HG02571 (cell line): ENCODE measurements around the gene PABPC1L.

Experiments used
- ATAC-seq: cut with Tn5 transposase; IDR thresholded peaks from one replicate; pipeline ENCODE4 v1.9.1; 2021; ENCODE audit warnings: mild to moderate bottlenecking, moderate library complexity; ENCODE audit not compliant: unreplicated experiment

PABPC1L gene

GRCh38 chr20:44942264-44942973 lies 32.6 kb downstream of the PABPC1L start:
- no peak for ATAC-seq

GRCh38 chr20:44943828-44944227 lies 34.0 kb downstream of the PABPC1L start:
- ATAC-seq: no peak

GRCh38 chr20:44945261-44945660 lies 35.4 kb downstream of the PABPC1L start:
- ATAC-seq: no peak

DNA sequence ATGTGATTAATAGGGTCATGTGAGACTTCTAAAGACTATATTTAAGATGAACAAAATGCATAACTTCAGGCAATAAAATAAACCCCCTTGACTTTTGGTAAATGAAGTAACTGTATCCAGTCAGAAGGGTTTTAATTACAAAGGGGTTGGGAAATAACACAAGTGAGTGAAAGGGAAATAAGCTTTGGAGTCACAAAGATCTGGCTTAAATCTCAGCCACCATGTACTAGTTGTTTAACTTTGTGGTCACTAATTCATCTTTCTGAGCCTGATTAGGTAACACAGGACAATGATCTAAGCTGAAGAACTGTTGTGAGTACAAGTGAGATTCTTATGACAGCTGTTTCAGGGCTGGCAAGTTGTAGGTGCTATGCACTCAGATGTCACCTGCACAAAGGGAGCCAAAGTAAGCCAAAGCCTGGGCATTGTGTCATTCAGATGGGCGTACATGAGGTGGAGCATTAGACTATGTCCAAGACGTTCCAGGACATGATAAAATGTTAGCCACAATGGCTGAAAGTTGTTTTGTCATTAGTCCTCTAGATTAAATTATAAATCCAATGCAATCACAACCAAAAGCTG lies 36.5 kb downstream of the PABPC1L start:
- no peak for ATAC-seq

DNA sequence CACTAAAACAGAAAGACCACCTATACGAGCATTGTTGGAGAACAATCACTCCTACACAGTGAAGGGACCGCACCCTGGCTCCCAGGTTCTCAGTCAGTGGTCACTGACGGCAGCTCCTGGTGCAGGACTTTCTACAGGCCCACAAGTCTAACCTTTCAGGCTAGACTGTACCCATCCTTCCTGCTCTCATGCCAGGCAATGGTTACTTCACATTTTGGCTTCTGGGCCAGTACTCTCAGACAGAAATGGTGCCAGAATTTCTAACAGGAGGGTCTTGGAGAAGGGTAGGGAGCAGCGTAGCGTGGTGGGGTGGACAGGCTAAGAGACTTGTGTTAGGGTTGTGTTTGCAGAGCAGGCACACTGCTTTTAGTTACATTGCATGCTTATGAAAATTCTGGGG lies 38.2 kb downstream of the PABPC1L start:
- no peak for ATAC-seq

- no peak for ATAC-seq
Observed at GRCh38 chr20:44948513-44948912, 38.7 kb downstream of the PABPC1L start.

DNA sequence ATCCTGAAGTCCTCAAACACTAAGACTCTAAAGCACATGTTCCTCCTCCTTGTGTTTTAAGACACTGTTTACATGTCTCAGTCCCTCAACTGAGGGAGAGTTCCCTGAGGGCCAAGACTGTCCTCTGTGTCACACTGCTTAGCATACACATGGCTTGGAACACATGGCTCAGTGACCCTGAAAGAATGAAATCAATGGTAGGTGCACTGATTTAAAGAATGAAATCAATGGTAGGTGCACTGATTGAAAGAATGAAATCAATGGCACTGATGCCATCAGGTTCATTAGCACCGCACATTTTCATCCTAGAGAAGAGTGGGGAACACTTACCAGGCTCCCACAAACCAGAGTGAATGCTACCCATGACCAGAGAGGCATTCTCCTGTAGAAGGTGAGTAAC lies 40.5 kb downstream of the PABPC1L start:
- ATAC-seq: no peak

GRCh38 chr20:44952731-44953130 lies 42.9 kb downstream of the PABPC1L start:
- no peak for ATAC-seq

GRCh38 chr20:44954211-44954610 lies 44.4 kb downstream of the PABPC1L start:
- no peak for ATAC-seq

- ATAC-seq: no peak
Observed at GRCh38 chr20:44955270-44955669, 45.4 kb downstream of the PABPC1L start.

DNA sequence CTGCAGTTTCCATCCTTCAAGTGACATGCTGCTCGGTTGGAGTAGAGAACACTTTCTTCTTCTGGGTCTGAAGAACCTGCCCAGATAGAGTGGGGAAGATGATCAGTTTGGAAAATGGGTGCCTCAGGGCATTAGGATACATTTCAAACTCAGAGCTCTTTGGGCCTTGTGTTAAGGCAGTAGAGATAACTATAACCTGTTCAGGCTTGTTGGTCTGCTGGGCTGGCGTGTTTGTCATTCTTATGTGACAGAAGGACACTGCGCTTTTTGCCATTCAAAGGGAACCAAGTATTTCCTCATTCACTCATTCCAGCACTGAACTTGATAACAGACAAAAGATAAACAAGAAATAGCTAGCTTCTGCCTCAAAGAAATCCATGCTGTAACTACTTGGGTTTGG lies 46.5 kb downstream of the PABPC1L start:
- ATAC-seq: no peak

DNA sequence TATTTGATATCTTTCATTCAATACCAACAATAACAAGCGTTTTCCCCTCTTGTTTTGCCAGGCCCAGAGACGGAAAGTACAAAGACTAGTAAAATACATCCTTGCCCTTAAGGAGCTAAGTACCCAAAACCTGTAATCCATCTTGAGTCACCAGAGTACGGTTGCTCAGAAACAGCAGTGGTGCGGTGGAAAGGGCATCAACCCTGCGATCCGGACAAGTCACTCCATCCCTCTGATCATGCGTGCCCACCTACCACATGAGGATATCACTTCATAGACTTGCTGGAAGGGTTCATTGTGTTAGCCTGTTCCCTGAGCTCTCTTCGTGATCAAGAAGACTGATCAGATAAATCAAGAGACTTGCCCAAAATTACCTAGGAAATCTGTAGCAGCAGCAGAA lies 48.4 kb downstream of the PABPC1L start:
- no peak for ATAC-seq

- no peak for ATAC-seq
Observed at GRCh38 chr20:44959082-44959637, 49.3 kb downstream of the PABPC1L start.

DNA sequence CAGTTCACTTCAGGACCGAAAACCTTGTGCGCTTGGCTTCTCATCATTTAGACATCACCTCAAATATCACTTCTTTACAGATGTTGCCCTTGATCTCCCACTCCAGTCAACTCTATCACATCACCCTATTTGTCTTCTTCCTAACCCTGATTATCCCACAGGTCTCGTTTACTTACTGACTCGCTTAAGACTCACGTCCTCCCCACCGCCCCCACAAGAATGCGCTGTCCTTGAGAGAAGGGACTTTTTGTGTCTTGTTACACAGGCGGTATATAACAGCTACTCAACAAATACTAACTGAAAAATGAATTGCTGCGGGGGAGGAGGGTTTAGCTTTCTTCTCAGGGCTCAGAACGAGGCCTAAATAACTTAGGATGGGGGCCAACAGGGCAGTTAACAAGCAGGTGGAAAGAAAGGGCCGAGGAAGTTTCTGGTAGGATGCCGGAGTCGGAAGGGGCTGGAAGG lies 49.8 kb downstream of the PABPC1L start:
- no peak for ATAC-seq

DNA sequence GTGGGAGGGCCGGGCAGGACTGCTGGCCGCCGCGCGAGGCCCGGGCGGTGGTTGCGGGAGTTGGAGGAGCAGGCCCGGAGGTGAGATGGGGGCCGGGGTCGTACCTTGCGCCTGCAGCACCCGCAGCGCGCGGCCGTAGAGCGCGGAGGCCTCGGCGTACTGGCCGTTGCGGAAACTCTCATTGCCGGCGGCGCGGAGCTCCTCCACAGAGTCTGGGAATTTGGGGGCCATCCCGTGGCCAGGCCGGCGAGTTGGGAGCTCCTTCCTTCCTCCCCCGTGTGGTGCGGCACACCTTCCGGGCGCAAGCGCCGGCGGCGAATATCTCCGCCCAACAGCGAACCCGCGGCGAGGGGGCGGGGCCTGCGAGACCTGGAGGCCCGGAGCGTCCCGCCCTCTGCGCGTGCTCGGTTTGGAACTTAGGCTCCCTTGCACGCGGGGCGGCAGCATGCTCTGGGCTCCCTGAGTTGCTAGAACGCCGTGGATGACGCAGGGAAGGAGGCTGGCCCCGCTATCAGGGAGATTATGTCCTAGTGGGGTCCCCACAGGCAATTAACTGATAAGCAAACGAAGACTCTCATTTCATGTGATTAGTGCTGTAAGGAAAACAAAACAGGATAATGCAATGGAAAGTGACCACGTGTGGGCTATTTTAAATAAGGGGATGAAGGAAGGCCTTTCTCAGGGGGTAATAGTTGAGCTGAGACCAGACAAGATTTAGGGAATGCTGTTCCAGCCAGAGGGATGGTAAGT lies 50.4 kb downstream of the PABPC1L start, which contains the start of gene TOMM34:
Gene TOMM34 (minus strand): TSS at position 295 of the 750 bp plus-strand sequence. CDS start 64 bp downstream, at position 231.
- peak; percentile 78 for ATAC-seq

DNA sequence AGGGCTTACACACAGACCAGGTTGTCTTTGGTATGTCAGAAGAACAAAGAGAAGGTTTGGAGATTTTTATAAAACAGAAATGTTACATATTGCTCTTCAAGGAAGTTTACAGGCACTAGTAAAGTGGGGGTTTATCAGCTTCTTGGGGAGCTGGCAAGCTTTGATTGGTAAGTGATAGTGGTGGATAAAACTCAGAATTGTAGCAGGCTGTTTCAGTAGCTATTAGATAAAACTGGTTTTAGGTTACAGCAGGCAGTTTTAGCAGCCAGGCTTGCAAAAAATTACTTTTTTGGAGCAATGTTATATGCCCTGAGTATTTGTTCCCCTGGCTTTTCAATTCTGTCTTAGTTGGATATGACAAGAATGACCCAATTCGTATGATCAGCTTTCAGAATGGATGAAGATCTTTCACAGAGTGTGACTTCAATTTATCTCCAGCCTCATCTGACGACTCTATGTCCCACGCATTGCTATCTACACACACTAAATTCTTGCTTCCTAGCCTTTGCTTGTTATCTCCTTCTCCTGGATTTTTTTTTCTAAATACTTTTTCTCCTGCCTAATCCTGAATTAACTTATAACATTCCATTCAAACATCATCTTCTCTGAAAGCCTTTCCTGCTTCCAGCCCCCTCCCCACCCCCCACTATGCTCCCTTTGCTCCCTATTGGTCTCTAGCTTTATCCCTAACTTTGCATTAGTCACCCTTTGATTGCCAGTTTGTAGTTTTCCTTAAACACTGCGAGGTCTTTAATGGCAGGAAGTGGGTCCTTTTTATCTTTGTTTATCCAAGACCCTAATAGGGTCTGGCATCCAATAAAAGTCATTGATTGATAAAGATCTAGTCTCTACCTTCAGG lies 51.4 kb downstream of the PABPC1L start:
- no peak for ATAC-seq

GRCh38 chr20:44961870-44962267 lies 52.0 kb downstream of the PABPC1L start:
- ATAC-seq: no peak

- ATAC-seq: no peak
Observed at GRCh38 chr20:44962483-44962882, 52.6 kb downstream of the PABPC1L start.

DNA sequence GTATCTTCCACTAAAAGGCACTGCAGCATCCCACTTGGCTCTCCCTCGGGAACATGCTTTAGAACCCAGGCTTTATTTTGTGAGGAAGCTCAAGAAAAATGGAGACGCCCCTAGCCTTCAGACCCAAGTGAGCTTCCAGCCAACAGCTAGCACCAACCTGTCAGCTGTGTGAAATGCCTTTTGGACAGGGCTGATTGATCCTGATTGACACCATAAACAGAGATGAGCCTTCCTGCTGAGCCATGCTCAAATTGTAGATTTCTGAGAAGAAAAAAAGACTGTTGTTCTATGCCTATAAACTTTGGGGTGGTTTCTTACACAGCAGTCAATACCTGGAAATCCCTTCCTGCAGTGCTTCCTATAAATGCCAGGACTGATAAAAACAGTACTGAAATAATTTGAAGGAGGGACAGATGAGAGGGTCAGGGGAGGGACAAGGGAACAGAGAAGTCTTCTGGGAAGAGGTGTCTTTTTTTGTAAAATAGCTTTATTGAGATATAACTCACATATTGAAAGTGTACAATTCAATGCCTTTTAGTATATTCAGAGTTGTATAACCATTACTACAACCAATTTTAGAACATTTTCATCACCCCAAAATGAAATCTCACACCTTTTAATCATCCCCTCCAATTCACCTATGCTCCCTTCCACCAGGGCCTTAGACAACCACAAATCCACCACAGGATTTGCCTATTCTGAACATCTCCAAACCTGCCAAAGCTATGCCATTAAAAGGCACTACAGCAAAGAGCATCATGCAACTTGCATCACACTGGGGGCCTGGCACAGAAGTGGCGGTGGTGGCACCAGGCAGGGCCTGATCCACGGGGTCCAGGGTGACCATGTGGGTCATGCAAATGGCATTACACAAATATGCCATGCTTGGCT lies 53.7 kb downstream of the PABPC1L start:
- no peak for ATAC-seq

DNA sequence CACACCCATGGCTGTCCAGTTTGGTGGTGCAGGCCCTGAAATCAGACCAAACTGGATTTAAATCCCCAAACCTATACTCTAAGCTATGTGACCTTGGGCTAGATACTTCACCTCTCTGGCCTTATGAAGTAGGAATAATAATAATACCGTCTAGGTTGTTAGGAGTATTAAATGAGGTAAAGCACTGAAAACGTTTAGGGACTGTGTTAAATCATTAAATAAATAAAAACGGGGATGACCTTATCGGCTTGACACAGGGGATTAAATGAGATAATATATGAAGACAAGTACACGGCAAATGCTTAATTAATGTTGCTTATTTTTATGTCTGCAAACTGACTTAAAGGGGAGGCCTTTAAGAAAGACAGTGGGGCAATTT lies 55.8 kb downstream of the PABPC1L start:
- ATAC-seq: no peak
